Pulmonary artery endothelial cell (primary cell): Measurements from ENCODE around the gene ZNF618. TPM values are rescaled to one million over a fixed set of nuclear protein-coding genes. Genes with fewer than 3 reads are reported as not detected.
A peak's percentile ranks its signal among the peaks of the same experiment; 100 is the strongest.

Source experiments
- DNase-seq: peaks from one replicate; pipeline ENCODE4 v3.0.0-alpha.2; 2011; ENCODE audit warnings: low read depth, low spot score
- total RNA-seq: library from RNA; depleted of rRNA; stranded (reverse); fragments of >200 nt; gene quantifications from 2 replicates; pipeline ENCODE4 v1.2.3, GENCODE V29; 2014

ZNF618 gene
- total RNA-seq, 1 donor from 2014 or later = 14.8 TPM

- no peak for DNase-seq
Measured at GRCh38 chr9:113957351-113957750, 81.2 kb downstream of the ZNF618 start.

DNA sequence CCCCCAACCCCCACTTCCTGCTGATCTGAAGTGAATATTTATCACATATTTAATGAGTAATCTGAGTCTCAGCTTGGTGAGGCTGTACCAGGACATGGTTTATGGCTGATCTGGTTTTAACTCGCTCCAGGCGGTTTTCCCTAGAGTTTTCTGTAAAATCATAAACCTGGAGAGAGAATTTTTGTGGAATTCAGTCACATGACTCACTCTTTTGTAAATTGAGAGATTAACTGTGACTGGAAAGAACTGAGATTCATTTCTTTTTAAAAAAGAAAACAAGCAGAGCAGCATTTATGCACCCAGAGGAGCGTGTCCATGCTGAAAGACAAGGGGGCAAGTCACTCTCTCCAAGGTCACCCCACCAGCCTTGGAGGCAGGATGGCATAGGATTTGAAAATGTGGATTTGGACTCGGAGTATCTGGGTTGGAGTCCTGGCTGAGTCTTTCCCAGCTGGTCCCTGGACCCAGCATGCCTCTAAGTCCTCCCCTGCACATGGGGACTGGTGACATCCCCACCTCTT, 81.8 kb downstream of the ZNF618 start:
- peak; percentile 27 for DNase-seq

DNA sequence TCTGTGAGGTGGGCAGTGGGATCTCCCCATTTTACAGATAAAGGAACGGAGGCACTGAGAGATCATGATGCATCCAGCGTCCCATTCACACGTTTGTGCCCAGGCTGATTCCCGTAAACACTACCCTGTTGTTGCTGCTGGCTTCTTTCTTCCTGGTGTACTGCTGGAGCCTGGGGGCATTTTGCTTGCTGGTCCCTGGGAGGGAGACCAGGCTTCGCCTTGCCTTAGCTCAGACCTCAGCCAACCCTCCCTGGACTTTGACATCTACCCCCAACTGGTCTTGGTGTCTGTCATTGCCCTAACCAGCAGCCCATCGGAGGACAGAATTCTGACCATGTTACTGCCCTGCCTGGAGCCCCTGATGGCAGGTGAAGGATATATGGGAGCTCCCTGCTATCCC, 82.4 kb downstream of the ZNF618 start:
- no peak for DNase-seq

GRCh38 chr9:113960768-113961167, 84.7 kb downstream of the ZNF618 start:
- DNase-seq = no peak

DNA sequence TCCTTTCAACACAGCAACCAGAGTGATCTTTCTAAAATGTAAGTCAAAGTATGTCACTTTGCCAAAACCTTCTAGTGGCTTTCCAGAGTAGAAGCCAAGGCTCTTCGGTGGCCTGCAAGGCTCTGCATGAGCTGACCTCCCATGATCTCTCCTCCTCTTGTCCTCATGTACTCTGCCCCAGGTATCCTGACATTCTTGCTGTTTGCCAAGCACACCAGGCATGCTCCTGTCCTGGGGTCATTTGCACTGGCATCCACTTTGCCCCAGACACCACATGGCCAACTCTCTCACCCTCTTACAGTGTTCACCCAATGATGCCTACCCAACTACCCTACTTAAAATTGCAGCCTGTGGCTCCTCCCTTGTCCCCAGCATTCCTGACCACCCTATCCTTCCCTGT, 86.3 kb downstream of the ZNF618 start:
- DNase-seq = no peak

- DNase-seq = peak; percentile 35
Measured at GRCh38 chr9:113963017-113963620, 87.0 kb downstream of the ZNF618 start.

DNA sequence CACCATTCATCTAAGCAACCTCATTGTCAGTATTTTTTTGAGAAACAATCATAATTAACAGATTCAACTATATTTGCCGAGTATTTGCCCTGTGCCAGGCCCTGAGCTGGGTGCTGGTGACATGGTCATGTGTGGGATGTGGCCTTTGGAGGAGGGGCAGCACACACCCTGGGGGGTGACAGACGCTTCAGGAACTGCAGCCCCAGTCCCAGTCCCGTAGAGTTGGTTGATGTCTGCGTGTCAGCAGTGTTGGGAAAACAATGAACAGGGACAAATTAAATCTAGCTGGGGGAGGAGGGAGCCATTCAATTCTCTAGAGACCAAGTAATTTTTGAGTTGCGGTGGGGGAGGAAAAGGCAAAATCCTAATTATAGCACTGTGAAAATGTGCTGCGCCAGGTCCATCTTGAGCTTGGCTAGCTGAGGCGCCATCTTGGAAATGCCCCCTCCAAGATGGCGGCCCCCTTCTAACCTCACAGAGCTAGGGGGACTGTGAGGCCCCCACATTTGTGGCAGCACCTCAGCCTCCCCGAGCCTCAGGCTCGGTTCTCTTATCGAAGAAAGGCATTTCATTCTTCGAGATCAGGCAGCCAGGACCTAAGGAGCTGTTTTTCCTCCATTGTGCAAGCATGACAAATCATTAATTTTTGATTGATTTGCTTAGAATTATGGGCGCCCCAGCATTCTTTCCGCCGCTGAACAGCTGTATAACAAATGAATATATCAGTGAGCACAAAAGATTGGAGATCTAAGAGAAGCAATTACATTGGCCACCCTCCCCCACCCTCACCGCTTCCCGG, 87.8 kb downstream of the ZNF618 start:
- no peak for DNase-seq

- no peak for DNase-seq
Measured at GRCh38 chr9:113964495-113965170, 88.5 kb downstream of the ZNF618 start.

DNA sequence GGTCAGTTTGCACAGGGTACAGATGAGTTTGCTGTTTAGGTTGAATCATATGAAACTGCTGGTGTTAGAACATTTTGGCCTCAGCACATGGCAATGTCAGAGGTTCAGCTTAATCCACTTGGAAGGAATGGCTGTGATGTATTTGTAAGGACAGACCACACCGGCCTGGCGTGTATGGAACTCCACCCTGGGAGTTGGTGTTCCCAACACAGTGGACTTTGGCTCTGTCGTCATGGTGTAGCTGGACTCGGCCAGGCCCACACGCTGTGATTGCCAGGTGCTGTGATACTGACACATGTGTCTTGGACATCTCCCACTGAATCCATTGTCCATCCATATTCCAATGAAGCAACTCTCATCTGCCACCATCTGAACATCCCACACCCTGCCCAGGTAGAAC, 90.3 kb downstream of the ZNF618 start:
- no peak for DNase-seq

GRCh38 chr9:113967380-113967779, 91.3 kb downstream of the ZNF618 start:
- DNase-seq = no peak

DNA sequence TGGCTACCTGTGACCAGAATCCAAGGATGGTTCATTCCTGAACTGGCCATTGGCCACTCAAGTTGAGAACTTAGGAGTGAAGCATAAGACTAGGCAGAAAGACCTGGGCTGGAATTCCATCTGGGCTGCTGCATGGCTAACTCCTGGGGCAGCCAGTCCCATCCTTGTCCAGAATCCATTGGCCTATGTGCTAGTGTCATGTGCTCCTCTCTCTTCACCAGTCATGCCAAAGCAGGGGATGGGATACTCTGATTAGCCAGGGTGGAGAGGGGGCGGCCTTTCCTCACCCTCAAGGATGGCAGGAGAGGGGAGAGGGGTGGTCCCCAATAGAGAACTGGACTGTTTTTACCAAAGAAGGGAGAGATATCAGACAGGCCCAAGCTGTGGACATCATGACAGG, 93.2 kb downstream of the ZNF618 start:
- DNase-seq = no peak

DNA sequence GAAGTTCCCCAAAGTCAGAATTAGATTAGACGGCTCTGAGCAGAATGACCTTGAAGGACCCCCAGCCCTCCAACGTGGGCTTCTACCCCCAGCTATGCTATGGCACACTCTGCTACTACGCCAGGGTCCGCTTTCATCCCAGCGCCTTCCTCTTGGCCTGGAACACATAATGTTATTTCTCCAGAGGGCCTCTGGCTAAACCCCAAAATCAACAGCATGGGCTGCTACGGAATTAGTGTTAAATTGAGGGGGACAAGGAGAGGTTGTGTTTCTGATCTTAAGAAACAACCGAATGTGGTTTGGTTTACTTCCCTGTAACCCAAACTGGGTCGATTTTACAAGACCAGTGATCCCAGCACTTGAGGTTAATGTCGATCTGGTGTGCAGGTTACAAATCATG, 97.1 kb downstream of the ZNF618 start:
- no peak for DNase-seq

DNA sequence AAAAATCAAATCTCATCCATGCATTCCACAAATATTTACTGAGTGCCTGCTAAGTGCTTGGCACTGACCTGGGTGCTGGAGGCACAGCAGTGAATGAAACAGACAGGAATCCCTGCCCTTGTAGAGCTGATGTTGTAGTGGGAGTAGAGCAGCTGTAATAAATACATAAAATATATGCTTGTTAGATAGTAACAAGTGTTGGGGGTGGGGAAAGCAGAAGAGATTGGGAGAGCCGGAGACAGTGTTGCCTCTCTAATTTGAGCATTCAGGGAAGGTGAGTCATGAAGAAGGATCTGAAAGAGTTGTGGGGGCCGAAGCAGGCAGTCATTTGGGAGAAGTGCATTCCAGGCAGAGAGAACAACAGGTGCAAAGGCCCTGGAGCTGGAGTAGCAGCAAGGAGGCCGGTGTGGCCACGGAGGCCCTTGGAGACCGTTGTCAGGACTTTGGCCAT, 97.9 kb downstream of the ZNF618 start:
- no peak for DNase-seq

DNA sequence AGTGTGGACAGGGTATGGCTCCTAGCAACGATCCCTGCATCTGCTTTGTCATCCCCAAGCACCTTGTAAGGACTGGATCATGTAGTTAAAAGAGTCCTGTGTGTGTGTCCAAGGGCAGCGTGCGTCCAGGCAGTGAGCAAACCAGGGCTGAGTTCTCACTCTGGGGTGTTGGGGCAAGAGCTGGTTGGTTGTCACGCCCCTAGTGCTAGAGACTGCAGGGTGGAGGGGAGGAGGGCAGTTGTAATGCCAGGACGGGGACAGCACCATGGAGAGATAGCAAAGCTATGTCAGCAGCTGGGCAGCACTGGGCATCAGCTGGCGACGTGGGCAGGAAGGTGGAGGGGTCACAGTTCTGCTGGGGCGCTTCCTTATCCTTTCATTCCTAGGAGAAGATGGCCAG, 100.8 kb downstream of the ZNF618 start:
- no peak for DNase-seq

GRCh38 chr9:113978725-113979342, 102.7 kb downstream of the ZNF618 start:
- DNase-seq = no peak

DNA sequence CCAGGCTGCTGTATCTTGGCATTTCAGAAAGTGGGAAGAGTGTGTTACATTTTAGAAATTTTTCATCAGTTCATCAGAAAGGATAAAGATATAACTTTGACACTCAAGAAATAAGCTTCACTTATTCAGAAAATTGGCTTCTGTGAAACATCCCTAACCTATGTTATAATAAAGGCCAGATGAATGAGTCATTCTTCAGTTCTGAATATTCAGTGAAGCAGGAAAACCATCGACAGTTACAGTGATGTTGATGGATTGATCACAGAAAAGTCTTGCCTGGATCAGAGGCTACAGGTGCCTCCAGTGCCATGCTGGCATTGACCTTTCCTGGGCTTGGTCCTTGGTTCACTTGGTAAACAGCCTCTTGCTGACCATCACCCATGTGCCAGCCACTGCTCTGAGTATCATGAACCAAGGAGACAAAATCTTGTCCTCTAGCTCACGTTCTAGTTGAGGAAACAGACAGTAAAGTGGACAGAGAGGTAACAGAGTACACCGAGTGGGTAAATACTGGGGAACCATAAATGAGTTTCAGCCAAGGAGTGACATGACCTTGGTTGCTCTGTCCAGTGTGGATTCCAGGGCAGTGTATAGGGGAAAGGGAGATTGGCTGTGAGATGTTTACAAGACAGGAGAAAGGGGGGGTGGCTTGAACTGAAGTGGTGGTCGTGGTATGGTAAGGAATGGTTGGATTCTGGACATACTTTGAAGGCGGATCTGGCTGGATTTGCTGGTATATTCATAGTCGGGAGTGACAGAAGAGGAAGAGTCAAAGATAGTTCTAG, 103.4 kb downstream of the ZNF618 start:
- DNase-seq = no peak

DNA sequence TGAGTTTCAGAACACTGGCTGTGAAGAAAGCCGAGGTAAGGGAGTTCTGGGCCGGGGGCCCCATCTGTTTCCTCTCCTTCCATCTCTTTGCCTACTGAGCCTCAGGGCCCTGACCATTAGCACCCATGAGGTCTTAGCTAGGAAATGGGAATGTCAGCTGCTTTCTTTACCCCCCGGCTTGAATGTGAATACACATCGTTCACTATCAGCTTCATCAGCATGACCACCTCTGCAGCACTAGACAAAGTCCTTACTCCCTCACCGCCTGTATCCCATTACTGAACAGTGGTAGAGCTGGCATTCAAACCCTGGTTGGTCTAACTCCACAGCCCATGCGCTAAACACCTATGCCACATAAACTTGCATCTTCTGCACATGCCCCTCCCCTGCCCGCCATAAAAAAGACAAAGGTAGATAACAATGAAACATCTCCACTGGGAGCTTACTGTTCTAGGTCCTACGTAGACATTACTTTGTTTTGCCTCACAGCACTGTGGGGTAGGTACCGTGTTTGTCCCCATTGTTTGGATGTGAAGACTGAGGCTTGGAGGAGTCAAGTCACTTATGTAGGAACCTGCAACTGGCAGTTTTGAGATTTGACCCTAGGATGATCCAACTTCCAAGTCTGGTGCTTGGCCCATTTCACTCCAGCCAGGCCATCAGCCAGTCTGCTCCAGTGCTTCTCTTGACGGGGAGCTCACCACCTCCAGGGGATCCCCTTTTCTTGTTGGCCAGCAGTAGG, 108.7 kb downstream of the ZNF618 start:
- no peak for DNase-seq

- DNase-seq = peak; percentile 17
Measured at GRCh38 chr9:113985968-113986585, 110.0 kb downstream of the ZNF618 start.

GRCh38 chr9:113986931-113987330, 110.8 kb downstream of the ZNF618 start:
- no peak for DNase-seq

DNA sequence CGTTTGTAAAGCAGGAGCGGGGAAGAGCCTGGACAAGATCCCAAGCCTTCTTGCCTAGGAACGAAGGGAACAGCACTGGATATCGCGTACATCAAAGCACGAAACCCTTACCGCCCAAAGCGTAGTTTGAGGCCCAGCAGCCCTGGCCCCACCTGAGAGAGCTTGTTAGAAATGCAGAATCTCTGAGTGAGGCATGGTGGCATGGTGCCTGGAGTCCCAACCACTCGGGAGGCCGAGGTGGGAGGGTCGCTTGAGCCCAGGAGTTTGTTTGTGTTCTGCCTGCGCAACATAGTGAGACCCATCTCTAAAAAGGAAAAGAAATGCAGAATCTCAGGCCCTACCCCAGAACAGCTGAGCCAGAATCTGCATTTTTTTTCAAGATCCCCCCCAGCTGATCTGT, 111.4 kb downstream of the ZNF618 start:
- no peak for DNase-seq
